ENCODE data around the gene KIF12.
A peak's percentile ranks its signal among the peaks of the same experiment; 100 is the strongest.
"Not testable (repeated sequence)": the region's sequence is repeated elsewhere in the genome, so short reads cannot be mapped to it uniquely, and the experiment has no call there.

KIF12 gene

DNA sequence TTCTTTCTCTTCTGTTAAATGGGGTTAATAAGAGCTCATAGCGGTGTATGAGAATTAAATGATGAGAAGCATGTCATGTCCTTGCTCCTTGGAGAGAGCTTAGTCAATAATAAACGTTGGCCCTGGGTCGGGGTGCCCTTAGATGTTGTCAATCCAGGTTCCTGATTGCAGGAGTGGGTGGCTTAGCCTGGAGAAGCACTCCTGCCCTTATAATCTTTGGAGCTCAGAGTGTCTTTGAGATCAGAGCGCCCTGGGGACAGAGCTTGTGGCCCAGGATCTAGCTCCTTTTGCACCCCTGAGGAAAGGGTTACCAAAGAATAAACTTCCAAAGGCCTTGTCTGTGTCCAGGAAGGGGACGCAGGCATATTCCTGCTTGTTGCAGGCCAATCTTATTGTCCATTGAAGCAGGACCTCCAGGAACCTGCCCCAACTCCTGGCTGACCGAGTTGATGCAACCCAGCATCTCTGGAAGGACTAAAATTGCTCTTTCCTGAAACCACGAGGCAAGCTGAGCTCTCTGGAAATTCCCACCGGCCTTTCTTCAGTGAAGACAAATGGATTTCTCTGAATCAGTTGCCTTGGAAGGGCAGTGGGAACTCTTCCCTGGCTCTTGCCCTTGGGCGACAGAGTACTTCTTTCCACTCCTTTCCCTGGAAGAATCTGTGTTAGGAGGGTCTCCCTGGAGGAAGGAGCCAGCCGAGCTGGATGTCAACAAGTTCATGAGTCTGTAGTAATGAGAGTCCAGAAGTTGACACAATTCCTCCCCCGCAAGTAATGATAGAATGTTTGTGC is 14.6 kb downstream of the KIF12 start:
- DNase-seq (ENCODE audit: low read depth): no peak

DNA sequence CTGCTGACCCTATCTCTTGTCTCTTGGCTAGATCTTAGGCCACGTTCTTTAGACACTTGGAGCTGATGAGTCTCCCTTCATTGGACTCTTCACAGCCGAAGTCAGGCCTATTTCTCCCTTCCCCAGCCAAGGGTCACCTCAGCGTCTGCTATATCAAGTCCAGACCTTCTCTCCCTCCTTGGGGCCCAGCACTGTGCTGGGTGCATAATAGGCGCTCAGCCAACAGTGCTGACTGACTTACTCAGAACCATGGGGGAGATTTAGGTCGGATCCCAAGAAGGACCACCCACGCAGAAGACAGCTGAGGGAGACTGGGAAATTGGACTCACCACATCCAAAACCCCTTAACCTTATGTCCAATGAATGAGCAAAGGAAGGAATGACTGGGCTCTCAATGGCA is 15.4 kb downstream of the KIF12 start:
- DNase-seq (ENCODE audit: low read depth): no peak

DNA sequence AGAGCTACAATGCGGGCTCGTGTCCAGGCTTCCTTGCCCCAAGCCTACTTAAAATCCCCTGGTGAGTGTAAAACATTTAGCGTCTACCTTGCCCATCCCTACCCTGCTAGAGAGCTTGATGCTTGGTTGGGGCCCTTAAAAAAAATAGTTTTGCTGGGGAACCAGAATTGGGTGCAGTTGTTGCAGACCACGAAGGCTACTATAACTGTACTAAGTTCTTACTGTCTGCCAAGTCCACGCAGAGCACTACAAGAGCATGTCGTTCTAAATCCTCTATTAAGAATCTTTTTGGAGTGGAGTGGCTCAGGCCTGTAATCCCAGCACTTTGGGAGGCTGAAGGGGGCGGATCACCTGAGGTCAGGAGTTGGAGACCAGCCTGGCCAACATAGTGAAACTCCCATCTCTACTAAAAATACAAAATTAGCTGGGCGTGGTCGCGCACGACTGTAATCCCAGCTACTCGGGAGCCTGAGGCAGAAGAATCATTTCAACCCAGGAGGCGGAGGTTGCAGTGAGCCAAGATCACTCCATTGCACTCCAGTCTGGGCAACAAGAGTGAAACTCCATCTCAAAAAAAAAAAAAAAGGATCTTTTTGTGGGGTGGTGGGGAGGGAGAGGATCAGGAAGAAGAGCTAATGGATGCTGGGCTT is 16.2 kb downstream of the KIF12 start:
- DNase-seq (ENCODE audit: low read depth): not testable (repeated sequence)

DNA sequence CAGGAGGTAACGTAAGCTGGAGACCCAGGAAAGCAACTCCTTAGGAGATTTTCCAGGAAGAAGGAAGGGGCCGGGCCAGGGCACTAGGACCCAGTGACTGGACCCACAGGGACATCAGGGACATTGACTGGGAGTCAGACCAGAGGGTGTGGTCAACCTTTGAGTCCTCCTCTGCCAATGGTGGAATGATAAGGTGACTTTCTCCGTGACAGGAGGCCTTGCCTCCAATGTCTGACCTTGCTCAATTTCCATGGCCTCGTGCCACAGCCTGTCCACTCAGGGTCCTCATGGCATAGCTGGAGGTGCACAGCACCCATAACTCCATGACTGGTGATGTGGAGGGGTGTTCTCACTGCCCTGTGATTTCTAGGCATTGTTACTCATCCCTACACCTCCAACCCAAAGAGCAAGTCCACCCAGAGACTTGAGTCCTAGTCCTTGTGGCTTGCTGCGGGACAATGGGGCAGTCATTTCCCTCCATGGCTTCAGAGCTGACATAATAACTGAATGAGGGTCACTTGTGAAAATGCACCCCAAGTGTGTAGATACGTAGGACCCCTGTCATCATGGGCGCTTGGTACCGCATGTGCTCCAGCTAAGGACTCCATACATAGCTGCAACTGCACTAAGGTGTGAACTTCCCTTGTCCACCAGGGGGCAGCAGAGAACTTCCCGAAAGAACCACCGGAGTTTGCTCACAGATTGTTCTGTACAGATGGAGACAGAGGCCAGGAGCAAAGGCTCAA is 16.9 kb downstream of the KIF12 start:
- peak; percentile 70 for DNase-seq (ENCODE audit: low read depth)

DNA sequence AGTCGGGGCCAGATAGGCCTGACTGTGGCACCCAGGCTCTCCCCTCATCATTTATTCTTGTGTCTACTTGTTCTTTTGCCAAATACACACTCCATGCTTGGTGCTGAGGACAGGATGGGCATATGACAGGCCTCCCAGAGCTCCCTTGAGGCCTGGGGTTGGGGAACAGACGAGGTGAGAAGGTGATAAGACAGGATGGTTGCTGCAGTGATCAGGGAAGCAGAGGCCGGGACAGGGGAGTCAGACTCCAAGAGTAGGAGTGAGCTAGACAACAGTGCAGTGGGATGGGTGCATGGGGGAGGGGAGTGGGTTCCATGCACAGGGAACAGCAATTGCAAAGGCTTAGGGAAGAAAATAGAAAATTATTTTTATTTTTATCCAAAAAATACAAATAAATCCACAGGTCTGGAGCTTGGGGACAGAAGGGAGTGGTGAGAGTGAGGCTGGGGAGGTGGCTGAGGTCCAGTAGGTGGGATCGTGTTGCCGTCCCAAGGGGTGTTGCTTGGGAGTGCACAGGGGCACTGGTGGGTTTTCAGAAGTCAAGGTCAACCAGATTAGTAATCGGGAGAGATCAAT is 17.6 kb downstream of the KIF12 start:
- no peak for DNase-seq (ENCODE audit: low read depth)

DNA sequence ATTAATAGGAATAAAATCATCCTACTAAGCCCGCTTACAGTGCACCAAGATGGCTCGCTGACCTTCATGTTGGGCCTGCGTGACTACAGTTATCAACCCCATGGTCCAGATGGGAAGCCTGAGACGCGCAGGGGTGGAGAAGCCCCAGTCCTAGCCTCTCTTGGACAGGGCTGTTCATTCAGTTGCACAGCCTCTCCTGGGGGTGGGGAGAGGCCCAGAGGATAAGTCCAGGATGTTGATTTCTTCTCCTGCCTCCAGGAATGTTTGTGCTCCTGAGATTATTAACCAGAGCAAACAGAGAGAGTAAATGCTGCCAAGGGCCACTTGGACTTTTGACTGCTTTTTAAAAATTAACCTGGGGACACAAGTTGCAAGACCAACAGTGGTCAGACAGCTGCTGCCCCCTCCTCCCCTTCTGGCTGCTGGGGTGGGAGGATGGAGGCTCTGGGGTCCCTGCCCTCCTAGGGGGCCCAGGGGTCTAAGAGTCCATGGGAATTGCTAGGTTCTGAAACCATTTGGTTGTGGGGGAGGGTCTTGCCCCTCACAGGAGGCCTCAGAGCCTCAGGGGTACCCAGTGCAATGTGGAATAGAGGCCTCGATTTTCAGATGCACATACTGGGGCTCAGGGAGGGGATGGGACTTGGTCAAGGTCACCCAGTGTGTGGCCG is 18.2 kb downstream of the KIF12 start:
- no peak for DNase-seq (ENCODE audit: low read depth)

DNA sequence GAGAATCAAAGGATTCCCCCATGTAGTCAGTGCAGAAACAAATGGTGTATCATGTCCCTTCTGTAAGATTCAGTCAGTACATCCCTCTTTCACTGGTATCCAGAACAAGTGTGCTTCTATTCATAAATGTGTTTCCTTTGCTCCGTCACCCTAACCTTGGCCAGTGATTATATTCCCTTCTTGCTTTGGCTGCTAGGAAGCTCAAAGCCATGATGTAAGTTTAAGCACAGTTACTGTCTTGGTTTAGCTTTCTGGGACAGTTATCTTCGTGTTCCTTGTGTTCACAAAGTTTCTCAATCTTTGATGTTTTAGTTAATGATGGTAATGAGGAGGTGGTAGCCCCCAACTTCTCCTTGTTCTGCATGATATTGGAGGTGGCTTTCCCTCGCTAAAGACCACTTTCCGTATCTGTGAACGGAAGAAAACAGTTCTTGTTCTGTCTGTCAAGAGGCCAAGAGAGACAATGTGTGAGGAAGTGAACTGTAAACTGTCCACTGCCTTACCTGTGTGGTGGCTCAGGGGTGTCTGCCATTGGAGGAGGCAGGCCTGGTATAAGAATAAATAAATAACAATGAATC is 18.8 kb downstream of the KIF12 start:
- DNase-seq (ENCODE audit: low read depth): no peak

DNA sequence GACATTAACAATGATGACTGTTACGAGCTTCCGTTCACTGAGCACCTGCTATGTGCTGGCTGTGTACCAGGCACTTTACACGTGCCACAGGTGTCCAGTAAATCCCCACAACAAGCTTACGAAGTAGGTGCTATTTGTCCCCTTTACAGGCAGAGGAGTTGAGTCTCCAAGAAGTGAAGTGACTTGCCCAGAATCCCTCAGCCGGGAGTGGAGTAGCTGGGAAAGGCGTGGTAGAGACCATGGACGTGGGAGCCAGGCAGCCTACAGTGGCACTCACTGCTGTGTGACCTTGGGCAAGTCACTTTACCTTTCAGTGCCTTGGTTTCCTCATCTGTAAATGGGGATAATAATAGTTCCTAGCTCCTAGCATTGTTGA is 20.3 kb downstream of the KIF12 start:
- no peak for DNase-seq (ENCODE audit: low read depth)

DNA sequence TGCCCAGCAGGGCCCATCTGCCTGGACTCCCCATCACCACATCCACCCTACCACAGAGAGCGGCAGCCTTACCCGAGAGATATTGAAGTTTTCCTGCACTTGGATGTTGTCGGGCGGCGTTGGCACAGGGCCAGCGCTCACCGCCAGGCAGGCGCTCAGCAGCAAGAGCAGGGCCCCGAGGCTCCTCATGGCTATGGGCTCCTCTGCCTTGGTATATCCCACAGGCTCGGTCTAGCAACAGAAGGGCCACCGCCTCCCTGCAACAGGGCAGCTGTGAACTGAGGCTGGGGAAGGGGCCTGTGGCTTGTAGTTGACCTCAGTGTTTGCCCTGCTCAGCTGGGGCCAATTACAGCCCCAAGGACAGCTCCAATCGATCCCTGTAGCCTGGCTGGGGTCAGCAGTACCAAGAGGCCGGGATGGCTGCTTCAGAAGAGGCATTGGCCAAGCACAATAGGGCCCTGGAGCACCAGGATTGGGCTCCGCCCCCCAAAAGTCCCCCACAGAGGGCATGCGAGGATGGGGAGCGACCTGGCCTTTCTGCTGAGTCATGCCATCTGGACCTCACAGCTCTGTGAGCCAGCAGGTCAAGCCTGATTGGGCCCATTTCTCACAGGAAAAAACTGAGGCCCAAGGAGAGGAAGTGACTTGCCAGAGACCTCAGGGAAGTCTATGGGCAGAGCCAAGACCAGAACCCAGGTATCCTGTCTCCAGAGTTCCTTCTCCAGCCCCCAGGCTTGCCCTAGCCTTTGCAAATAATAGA is 20.9 kb downstream of the KIF12 start, which contains the start of gene AMBP:
Gene AMBP, minus strand, starts transcription at position 280 of the 760 bp plus-strand sequence. Its CDS starts 91 bp downstream, at position 189.
- DNase-seq (ENCODE audit: low read depth): no peak

DNA sequence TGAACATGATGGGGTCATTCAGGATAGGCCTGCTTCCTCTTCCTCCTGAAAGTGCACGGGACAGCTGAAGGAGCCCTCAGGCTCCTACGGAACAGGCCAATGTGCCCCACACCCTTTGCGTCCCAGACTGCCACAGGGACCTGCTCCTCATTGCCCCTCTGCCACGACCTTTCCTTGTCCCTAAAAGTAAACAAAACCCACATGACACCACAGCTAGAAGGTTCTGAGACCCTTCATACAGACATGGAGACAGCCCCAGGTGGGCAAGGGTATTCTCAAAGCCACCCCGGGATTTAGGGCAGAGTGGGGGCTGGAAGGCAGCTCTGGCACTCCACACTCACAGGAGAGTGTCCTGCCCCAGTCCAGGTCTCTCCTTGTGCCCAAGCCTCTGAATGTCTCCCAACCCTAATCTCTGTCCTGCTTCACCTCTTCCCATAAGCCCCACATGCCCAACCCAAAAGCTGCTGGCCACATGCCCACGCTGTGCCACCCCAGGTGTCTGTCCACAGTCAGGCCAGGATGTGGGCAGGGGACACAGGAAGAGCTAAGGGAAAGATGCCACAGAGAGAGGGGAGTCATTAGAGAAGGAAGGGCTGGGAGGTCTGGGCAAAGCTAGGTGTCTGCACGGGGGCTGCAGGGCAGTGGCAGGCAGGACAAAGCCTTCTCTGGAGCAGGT is 21.8 kb downstream of the KIF12 start:
- DNase-seq (ENCODE audit: low read depth): no peak

DNA sequence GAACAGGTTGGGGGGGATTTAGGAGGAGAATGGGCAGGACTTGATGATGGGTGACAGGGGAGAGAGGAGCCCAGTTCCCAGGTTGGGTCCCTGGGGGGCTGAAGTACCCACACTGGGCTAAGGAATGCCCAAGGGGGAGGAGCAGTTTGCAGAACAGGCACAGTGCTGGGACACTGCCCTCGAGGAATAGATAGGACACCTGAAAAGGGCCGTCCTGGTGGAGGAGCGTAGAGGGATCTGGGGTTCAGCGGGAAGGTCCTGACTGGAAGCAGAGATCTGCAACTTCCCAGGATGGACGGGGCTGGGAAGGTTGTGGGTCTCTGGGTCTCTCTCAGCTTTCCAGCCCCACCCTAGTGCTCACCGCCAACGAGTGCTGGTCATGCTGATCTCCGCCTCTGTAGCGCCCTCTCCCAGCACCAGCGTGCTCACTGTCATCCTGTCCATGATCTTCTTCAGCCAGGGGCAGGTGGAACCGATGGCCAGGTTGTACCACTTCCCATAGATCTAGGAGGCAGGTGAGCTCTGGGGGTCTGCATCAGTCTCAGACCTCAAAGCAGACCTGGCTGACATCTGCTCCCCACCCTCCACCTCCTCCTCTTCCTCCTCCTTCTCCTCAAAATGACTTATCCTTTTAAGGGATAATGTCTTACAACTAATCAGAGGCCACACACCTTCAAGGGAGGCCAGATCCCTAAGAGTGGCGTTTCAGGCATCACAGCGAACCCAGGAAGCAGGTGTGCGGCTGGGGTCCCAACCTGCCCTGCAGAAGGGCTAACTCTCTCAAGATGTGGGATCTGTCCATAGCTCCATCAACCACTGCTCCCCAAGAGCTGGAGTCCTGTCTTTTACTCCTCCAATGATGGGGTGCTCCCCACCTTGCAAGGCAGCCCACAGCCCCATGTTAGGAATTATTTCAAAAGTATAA is 22.6 kb downstream of the KIF12 start:
- DNase-seq (ENCODE audit: low read depth): no peak

DNA sequence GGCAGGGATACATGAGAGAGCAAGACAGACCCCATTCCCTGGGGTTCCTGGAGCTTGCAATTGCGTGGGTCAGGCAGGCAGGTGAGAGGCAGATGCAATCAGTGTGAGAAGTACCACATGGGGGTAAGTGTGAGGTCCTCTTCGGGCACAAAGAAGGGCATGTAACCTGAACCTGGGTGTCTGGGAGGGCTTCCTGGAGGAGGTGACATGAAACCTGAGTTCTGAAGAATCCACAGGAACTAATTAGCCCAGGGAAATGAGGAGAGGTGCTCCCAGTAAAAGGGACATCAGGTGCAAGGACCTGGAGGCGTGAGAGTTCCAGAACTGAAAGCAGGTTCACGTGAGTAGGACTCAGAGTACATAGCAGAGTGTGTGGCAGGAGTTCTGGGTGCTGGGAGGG is 23.5 kb downstream of the KIF12 start:
- no peak for DNase-seq (ENCODE audit: low read depth)

DNA sequence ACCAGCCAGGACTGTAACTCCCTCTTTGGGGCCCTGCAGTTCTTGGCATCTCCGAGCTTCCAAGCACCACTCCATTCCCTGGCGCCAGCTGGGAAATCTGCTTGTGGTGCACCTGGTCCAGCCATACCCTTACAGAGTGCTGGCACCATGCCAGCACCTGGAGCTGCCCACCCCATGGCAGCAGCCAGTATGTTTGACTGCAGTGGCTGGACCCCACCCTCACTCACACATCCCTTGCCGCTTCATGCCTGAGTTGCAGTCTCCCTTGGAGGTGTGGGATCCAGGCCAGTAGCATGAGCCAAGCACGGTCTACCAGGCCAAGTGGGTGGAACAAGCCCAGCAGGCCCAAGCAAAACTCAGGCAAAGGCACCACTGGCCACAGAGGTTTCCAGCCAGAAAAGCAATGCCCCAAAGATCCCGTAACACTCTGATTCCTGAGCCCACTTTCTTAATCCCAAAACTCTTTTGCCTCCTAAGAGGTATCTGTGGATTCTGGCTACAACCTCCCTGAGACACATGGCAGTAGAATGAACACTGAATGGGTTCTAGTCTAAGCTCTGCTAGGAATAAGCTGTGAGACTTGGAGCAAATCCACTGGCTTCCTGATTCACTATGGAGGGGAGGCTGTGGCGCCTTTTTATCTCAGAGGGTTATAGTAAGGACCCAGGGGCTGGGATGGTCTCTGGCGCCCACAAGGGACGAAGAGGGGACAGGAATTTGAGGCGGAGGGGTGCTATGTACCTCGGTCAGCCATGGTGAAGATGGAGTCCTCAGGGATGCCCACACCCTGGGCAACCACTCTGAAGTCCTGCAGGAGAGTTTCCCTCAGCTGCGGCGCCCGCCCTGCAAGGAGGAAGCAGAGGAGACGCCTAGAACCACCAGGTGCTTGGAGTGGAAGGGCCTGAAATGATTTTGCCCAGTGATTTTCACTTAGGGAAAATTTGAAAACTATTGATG is 26.6 kb downstream of the KIF12 start:
- DNase-seq (ENCODE audit: low read depth): no peak

DNA sequence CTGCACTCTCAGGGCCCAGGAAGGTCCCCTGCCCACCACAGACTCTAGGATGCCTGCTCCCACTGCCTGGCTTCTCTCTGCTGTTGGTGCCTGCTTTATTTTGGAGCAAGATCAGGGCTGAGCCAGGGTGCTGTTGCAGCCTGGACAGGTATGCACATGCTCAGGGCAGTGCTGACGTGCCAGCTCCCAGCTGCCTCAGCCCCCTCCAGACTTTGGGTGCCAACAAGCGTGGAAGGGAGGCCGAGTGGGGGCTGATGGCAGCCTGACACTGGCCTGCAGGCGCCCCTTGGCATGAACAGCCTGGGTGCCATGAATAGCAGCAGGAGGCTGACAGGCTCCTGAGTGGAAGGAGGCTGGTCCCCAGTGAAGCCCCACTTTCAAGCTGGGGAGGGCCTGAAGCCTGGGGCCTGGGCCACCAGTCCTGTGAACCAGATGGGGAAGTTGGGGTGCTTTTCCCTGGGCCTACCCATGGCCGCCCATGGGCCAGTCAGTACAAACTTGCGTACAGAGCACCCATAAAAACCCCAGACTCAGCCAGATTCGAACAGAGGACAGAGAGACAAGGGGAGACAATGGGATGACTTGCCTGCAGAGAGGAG is 27.8 kb downstream of the KIF12 start:
- no peak for DNase-seq (ENCODE audit: low read depth)

DNA sequence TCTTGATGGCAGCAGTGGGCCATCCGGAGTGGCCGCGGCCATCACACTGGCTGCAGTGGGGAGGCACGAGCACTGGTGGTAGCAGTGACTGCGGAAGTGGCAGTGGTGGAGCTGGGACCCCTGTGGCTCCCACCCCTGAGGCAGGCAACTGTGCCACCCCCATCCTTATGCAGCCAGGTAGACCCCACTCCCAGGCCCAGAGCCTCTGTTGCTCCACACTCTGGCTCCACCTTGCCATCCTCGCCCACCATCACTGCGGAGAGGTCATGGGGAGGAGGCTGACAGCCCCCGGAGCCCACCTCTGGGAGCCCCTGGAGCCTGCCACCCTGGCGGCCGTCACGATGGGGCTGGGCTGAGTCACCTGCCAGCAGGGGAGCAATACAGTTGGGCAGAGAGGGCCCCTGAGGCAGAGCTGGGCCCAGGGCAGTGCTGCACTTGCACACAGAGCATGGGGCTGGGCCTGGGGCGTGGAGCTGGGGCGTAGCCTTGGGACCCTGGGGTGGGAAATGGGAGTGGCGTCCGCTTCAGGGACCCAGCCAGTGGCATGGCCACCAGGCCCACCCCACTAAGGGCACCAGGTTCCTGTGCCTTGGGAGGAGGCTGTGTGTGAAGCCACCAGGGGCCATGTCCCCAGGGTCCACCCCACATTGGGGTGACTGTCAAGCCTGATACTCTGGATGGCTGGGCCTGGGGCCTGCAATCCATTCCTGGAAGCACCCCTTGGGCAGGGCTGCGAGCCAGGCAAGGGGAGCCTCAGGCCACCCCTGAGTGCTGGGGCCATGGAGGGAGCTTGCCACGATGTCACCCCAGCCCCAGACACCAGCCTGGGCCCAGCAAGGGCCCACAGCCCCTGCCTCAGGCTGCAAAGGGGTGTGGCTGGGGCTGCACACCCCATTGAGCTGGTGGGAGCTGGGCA is 28.6 kb downstream of the KIF12 start:
- DNase-seq (ENCODE audit: low read depth): no peak

DNA sequence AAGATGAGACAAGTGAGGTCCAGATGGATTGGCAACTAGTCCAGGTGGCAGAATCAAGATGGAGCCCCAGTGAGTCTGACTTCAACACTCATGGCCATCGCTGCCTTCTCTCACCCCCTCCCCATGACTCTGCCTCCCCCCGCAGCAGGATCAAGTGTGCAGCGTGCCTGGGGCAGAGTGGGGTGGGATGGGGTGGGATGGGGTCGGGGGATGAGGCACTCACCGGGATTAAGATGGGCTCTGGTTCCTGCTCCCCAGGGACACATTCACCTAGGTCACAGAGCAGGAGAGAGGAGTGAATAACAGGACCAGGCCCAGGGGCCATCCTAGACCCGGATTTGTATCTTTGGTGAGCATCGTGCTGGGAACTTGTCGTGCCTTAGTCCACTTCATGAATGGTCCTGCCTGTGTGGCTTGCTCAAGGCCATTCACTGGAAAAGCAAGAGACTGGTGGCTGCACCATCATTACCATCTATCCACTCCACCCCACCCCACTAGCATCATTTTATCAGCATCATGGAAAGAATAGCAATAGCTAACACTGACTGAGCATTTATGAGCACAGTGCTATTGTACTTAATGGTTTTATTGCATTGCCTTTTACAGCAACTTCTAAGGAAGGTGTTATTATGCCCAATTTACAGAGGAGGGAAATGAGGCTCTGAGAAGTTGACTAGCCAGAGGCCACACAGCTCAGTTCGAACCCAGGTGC is 29.5 kb downstream of the KIF12 start:
- no peak for DNase-seq (ENCODE audit: low read depth)

Measured in stimulated activated CD8-positive, alpha-beta memory T cell treated with anti-CD3 and anti-CD28 coated beads, Interleukin-4, amount 100 ng/mL, for 24 hours (primary cell).